Liver (tissue), 9 donors: ENCODE measurements around the gene PPP1R1A. TPM values are rescaled to one million over a fixed set of nuclear protein-coding genes. Genes with fewer than 3 reads are reported as not detected.

Experiments
- DNase-seq: peaks from one replicate; pipeline ENCODE4 v3.0.0-alpha.2; 2017; ENCODE audit warnings: low spot score
- H3K27ac ChIP-seq, 2 donors: one replicate each; pipeline ENCODE4 v1.7.0; 2013; ENCODE audit warnings: inconsistent platforms in 2 of 2, low read length in 2 of 2, control low read depth in 1 of 2, low read depth in 1 of 2, mild to moderate bottlenecking in 1 of 2
- H3K27me3 ChIP-seq, 4 donors: one replicate each; pipeline versions ENCODE4 v1.6.1 to v1.7.0; 2013; ENCODE audit warnings: low read length in 3 of 4, inconsistent platforms in 1 of 4, mild to moderate bottlenecking in 1 of 4, moderate library complexity in 1 of 4; ENCODE audit not compliant: control insufficient read depth in 4 of 4, insufficient read depth in 4 of 4
- H3K36me3 ChIP-seq, 4 donors: one replicate each; pipeline versions ENCODE4 v1.6.1 to v1.7.0; 2013; ENCODE audit warnings: low read length in 3 of 4, mild to moderate bottlenecking in 3 of 4, low read depth in 1 of 4, moderate library complexity in 1 of 4; ENCODE audit not compliant: control insufficient read depth in 4 of 4, insufficient read depth in 3 of 4
- H3K4me1 ChIP-seq, 4 donors: one replicate each; pipeline versions ENCODE4 v1.6.1 to v1.7.0; 2013; ENCODE audit warnings: low read length in 3 of 4, mild to moderate bottlenecking in 3 of 4, moderate library complexity in 1 of 4; ENCODE audit not compliant: control insufficient read depth in 4 of 4, insufficient read depth in 4 of 4
- H3K4me3 ChIP-seq, 3 donors: one replicate each; pipeline versions ENCODE4 v1.6.1 to v1.7.0; 2013; ENCODE audit warnings: low read length in 3 of 3, control low read depth in 1 of 3, low read depth in 1 of 3, mild to moderate bottlenecking in 1 of 3
- H3K9ac ChIP-seq, 2 donors: one replicate each; pipeline ENCODE4 v1.7.0; 2013; ENCODE audit warnings: low read length in 2 of 2, mild to moderate bottlenecking in 2 of 2, moderate library complexity in 2 of 2, control low read depth in 1 of 2, low read depth in 1 of 2
- H3K9me3 ChIP-seq, 4 donors: one replicate each; pipeline versions ENCODE4 v1.6.1 to v1.7.0; 2013; ENCODE audit warnings: low read length in 3 of 4; ENCODE audit not compliant: control insufficient read depth in 4 of 4
- EGR1 ChIP-seq, 2 donors: IDR thresholded peaks; 2 replicates each; pipeline ENCODE4 v1.6.1; 2016 to 2018; ENCODE audit warnings: antibody characterized with exemption in 2 of 2, low read depth in 2 of 2
- FOXA1 ChIP-seq: IDR thresholded peaks from 2 replicates; pipeline ENCODE4 v1.6.1; 2016; ENCODE audit warnings: antibody characterized with exemption
- FOXA2 ChIP-seq: IDR thresholded peaks from 2 replicates; pipeline ENCODE4 v1.6.1; 2016; ENCODE audit warnings: antibody characterized with exemption
- GABPA ChIP-seq, 2 donors: IDR thresholded peaks in 1 of 2; conservative IDR thresholded peaks in 1 of 2; 2 replicates each; pipeline ENCODE4 v1.6.1; 2016; ENCODE audit warnings: antibody characterized with exemption in 2 of 2, mild to moderate bottlenecking in 1 of 2, moderate library complexity in 1 of 2
- HNF4A ChIP-seq, 2 donors: conservative IDR thresholded peaks; 2 replicates each; pipeline ENCODE4 v1.6.1; 2016; ENCODE audit warnings: antibody characterized with exemption in 2 of 2, mild to moderate bottlenecking in 2 of 2
- HNF4G ChIP-seq: IDR thresholded peaks from 2 replicates; pipeline ENCODE4 v1.6.1; 2016; ENCODE audit warnings: antibody characterized with exemption
- JUND ChIP-seq, 2 donors: IDR thresholded peaks; 2 replicates each; pipeline ENCODE4 v1.6.1; 2016; ENCODE audit warnings: antibody characterized with exemption in 2 of 2
- RAD21 ChIP-seq, 2 donors: IDR thresholded peaks; 2 replicates each; pipeline ENCODE4 v1.6.1; 2016; ENCODE audit warnings: antibody characterized with exemption in 2 of 2, mild to moderate bottlenecking in 2 of 2
- RXRA ChIP-seq, 2 donors: IDR thresholded peaks; 2 replicates each; pipeline ENCODE4 v1.6.1; 2017 to 2018; ENCODE audit warnings: antibody characterized with exemption in 2 of 2, mild to moderate bottlenecking in 1 of 2
- SP1 ChIP-seq: IDR thresholded peaks from 2 replicates; pipeline ENCODE4 v1.6.1; 2018; ENCODE audit warnings: antibody characterized with exemption, mild to moderate bottlenecking
- TAF1 ChIP-seq: conservative IDR thresholded peaks from 2 replicates; pipeline ENCODE4 v1.6.1; 2016; ENCODE audit warnings: antibody characterized with exemption, mild to moderate bottlenecking
- YY1 ChIP-seq: IDR thresholded peaks from 2 replicates; pipeline ENCODE4 v1.6.1; 2016; ENCODE audit warnings: antibody characterized with exemption, mild to moderate bottlenecking
- WGBS: extraction: QIAGEN DNeasy Blood & Tissue Kit; methylation state at CpG from one replicate; pipeline ENCODE4 v1.1.7; 2013; 5-methylcytosine and 5-hydroxymethylcytosine counted together
- polyA plus RNA-seq, 2 donors: library from polyadenylated mRNA; stranded (reverse) in 1 of 2; unstranded in 1 of 2; fragments of 200-250 nt in 1 of 2; fragments of >200 nt in 1 of 2; fragmentation: Nextera tagmentation in 1 of 2; extraction: Ambion mirVana in 1 of 2; gene quantifications; one replicate each; pipeline versions ENCODE4 v1.2.1 to v1.2.3, GENCODE V29; 2013 to 2015
- total RNA-seq, 2 donors: library from RNA; depleted of rRNA; stranded (reverse); fragments of >200 nt; gene quantifications; one replicate each; pipeline ENCODE4 v1.2.3, GENCODE V29; 2014
- TF ChIP-seq, protein P1 (sequence below): IDR thresholded peaks from 2 replicates; pipeline ENCODE4 v1.6.1; 2016; ENCODE audit warnings: antibody characterized with exemption
- TF ChIP-seq, protein P2 (sequence below): IDR thresholded peaks from 2 replicates; pipeline ENCODE4 v1.6.1; 2016; ENCODE audit warnings: antibody characterized with exemption, mild to moderate bottlenecking
- TF ChIP-seq, protein P3 (sequence below): IDR thresholded peaks from 2 replicates; pipeline ENCODE4 v1.6.1; 2016; ENCODE audit warnings: antibody characterized with exemption
- TF ChIP-seq, protein P4 (sequence below): IDR thresholded peaks from 2 replicates; pipeline ENCODE4 v1.6.1; 2016; ENCODE audit warnings: antibody characterized with exemption
- TF ChIP-seq, protein P5 (sequence below): fragments of 150-350 bp; IDR thresholded peaks from 2 replicates; pipeline ENCODE4 v1.5.1; 2017; ENCODE audit warnings: improper control_type of control experiment, low read depth, low read length; ENCODE audit not compliant: missing input control
- donor health status: healthy.
- donor health status: healthy.
- donor health status: healthy.
- donor health status: healthy.
- donor health status: healthy.

Gene PPP1R1A
- total and polyA plus RNA-seq, 4 donors: 8.1 to 182 (median 43.8) TPM

DNA sequence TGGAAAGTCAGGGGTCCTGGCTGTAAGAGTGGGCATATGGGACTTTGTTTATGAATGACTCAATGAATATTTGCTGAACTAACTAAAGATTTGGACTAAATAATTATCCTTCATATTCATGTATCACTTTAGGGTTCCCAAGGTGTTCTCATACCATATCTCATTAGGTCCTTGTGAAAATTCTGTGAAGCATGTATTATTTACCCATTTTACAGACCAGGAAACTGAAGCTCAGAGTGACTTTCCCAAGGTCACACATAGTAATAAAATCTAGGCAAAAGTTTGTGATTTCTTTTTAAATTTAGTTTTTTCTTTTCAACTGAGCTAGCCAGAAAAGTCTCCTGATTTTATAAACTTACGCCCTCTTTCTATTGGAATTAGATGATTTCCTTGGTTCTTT is 29.7 kb downstream of the PPP1R1A start:
- Histone ChIP-seq H3K9ac (no peak overlapping the region), H3K9me3 (no peaks in the 10 kb centered on the region), H3K27me3 (peaks cover 0 to 4% (median under 1%) of the 10 kb centered on the region in 4 donors), H3K36me3 (no peaks in the 10 kb centered on the region), H3K4me1 (no peaks in the 10 kb centered on the region), H3K4me3 (no peak overlapping the region), H3K27ac (no peak overlapping the region)
- WGBS: 100% methylated on average over 1 of the region's 1 CpG
- no peak for DNase-seq
- TF ChIP-seq JUND (IDR thresholded peaks at IDR 0.05) (no peak), HNF4A (conservative IDR thresholded peaks at IDR 0.05) (no peak)
- TF ChIP-seq, protein P1, sequence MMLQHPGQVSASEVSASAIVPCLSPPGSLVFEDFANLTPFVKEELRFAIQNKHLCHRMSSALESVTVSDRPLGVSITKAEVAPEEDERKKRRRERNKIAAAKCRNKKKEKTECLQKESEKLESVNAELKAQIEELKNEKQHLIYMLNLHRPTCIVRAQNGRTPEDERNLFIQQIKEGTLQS: no peak

DNA sequence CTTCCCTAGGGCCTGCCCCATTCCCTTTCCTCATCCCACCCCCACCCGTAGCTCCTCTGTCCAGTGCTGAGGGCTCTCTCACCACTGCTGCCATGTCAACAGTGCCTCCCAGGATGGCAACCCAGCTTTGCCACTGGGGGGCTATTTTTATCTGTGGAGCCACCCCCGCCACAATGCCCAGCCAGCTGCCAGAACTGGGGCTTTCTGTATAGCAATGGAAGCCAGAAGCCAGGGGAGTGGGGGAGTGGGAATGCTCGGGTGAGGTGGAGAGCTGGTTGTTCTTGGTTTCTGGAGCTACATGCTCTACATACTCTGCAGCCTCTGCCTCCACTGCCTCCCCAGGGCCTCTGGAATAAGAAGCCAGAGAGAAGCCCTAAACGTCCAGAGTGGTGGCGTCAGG is 30.1 kb downstream of the PPP1R1A start:
- Histone ChIP-seq H3K9ac (no peak overlapping the region), H3K9me3 (no peaks in the 10 kb centered on the region), H3K27ac (no peak overlapping the region), H3K27me3 (peaks cover 0 to 4% (median under 1%) of the 10 kb centered on the region in 4 donors), H3K4me3 (no peak overlapping the region), H3K36me3 (no peaks in the 10 kb centered on the region), H3K4me1 (no peaks in the 10 kb centered on the region)
- TF ChIP-seq FOXA2 (no peak), HNF4G (no peak), YY1 (no peak), RXRA (IDR thresholded peaks at IDR 0.05) (no peak), RAD21 (IDR thresholded peaks at IDR 0.05) (no peak), GABPA (IDR thresholded peaks at IDR 0.05 in 1 of 2, conservative IDR thresholded peaks at IDR 0.05 in 1 of 2) (no peak), HNF4A (conservative IDR thresholded peaks at IDR 0.05) (no peak), SP1 (no peak), JUND (IDR thresholded peaks at IDR 0.05) (no peak), FOXA1 (no peak), EGR1 (IDR thresholded peaks at IDR 0.05; ENCODE audit: low read depth in 2 of 2) (no peak), TAF1 (no peak)
- TF ChIP-seq, protein P2, sequence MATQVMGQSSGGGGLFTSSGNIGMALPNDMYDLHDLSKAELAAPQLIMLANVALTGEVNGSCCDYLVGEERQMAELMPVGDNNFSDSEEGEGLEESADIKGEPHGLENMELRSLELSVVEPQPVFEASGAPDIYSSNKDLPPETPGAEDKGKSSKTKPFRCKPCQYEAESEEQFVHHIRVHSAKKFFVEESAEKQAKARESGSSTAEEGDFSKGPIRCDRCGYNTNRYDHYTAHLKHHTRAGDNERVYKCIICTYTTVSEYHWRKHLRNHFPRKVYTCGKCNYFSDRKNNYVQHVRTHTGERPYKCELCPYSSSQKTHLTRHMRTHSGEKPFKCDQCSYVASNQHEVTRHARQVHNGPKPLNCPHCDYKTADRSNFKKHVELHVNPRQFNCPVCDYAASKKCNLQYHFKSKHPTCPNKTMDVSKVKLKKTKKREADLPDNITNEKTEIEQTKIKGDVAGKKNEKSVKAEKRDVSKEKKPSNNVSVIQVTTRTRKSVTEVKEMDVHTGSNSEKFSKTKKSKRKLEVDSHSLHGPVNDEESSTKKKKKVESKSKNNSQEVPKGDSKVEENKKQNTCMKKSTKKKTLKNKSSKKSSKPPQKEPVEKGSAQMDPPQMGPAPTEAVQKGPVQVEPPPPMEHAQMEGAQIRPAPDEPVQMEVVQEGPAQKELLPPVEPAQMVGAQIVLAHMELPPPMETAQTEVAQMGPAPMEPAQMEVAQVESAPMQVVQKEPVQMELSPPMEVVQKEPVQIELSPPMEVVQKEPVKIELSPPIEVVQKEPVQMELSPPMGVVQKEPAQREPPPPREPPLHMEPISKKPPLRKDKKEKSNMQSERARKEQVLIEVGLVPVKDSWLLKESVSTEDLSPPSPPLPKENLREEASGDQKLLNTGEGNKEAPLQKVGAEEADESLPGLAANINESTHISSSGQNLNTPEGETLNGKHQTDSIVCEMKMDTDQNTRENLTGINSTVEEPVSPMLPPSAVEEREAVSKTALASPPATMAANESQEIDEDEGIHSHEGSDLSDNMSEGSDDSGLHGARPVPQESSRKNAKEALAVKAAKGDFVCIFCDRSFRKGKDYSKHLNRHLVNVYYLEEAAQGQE: no peak
- TF ChIP-seq, protein P3, sequence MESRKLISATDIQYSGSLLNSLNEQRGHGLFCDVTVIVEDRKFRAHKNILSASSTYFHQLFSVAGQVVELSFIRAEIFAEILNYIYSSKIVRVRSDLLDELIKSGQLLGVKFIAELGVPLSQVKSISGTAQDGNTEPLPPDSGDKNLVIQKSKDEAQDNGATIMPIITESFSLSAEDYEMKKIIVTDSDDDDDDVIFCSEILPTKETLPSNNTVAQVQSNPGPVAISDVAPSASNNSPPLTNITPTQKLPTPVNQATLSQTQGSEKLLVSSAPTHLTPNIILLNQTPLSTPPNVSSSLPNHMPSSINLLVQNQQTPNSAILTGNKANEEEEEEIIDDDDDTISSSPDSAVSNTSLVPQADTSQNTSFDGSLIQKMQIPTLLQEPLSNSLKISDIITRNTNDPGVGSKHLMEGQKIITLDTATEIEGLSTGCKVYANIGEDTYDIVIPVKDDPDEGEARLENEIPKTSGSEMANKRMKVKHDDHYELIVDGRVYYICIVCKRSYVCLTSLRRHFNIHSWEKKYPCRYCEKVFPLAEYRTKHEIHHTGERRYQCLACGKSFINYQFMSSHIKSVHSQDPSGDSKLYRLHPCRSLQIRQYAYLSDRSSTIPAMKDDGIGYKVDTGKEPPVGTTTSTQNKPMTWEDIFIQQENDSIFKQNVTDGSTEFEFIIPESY: no peak
- TF ChIP-seq, protein P4, sequence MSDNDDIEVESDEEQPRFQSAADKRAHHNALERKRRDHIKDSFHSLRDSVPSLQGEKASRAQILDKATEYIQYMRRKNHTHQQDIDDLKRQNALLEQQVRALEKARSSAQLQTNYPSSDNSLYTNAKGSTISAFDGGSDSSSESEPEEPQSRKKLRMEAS: no peak
- TF ChIP-seq, protein P5, sequence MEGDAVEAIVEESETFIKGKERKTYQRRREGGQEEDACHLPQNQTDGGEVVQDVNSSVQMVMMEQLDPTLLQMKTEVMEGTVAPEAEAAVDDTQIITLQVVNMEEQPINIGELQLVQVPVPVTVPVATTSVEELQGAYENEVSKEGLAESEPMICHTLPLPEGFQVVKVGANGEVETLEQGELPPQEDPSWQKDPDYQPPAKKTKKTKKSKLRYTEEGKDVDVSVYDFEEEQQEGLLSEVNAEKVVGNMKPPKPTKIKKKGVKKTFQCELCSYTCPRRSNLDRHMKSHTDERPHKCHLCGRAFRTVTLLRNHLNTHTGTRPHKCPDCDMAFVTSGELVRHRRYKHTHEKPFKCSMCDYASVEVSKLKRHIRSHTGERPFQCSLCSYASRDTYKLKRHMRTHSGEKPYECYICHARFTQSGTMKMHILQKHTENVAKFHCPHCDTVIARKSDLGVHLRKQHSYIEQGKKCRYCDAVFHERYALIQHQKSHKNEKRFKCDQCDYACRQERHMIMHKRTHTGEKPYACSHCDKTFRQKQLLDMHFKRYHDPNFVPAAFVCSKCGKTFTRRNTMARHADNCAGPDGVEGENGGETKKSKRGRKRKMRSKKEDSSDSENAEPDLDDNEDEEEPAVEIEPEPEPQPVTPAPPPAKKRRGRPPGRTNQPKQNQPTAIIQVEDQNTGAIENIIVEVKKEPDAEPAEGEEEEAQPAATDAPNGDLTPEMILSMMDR: no peak
- TF ChIP-seq, protein P1: no peak
- no peak for DNase-seq
- WGBS: 79% methylated on average over 5 of the region's 5 CpGs
